GM12878 (cell line): Measurements from ENCODE around the gene SLC25A45. TPM values are rescaled to one million over a fixed set of nuclear protein-coding genes. Genes with fewer than 3 reads are reported as not detected.

Source experiments
- ASH2L ChIP-seq: fragments of 300-600, 200-600 bp; sonication (generic); IDR thresholded peaks from 2 replicates; pipeline ENCODE4 v1.6.1; 2017; ENCODE audit warnings: low read depth, mild to moderate bottlenecking, borderline replicate concordance
- BCL11A ChIP-seq: IDR thresholded peaks from 2 replicates; pipeline ENCODE4 v1.6.1; 2011; ENCODE audit warnings: low read depth, low read length
- BHLHE40 ChIP-seq, 2 experiments: fragments of 450-650 bp in 1 of 2; IDR thresholded peaks; 2 replicates each; pipeline ENCODE4 v1.6.1; 2011 to 2017; ENCODE audit warnings: low read depth in 2 of 2, borderline replicate concordance in 1 of 2, improper control_type of control experiment in 1 of 2, low read length in 1 of 2, mild to moderate bottlenecking in 1 of 2
- CHD2 ChIP-seq: IDR thresholded peaks from 2 replicates; pipeline ENCODE4 v1.6.1; 2011; ENCODE audit warnings: low read depth, low read length, improper control_type of control experiment, borderline replicate concordance
- ELK1 ChIP-seq: IDR thresholded peaks from 2 replicates; pipeline ENCODE4 v1.6.1; 2012; ENCODE audit warnings: low read depth, low read length, improper control_type of control experiment
- ESRRA ChIP-seq: IDR thresholded peaks from 2 replicates; pipeline ENCODE4 v1.6.1; 2012; ENCODE audit warnings: mild to moderate bottlenecking, low read length, improper control_type of control experiment
- GABPA ChIP-seq: IDR thresholded peaks from 2 replicates; pipeline ENCODE4 v1.6.1; 2014; ENCODE audit warnings: antibody characterized with exemption, low read depth, mild to moderate bottlenecking, inconsistent platforms
- IRF5 ChIP-seq: fragments of 450-650 bp; IDR thresholded peaks from 2 replicates; pipeline ENCODE4 v1.6.1; 2017; ENCODE audit warnings: borderline replicate concordance
- NFIC ChIP-seq: IDR thresholded peaks from 2 replicates; pipeline ENCODE4 v1.6.1; 2012; ENCODE audit warnings: low read depth, mild to moderate bottlenecking, inconsistent platforms, low read length, moderate library complexity
- NR2F1 ChIP-seq: fragments of 450-650 bp; conservative IDR thresholded peaks from 2 replicates; pipeline ENCODE4 v1.6.1; 2017; ENCODE audit warnings: mild to moderate bottlenecking
- SMAD5 ChIP-seq: IDR thresholded peaks from 2 replicates; pipeline ENCODE4 v1.6.1; 2016; ENCODE audit warnings: antibody characterized with exemption, low read depth
- SPI1 ChIP-seq: IDR thresholded peaks from 2 replicates; pipeline ENCODE4 v1.6.1; 2011; ENCODE audit warnings: low read depth, mild to moderate bottlenecking, low read length, moderate library complexity, borderline replicate concordance; ENCODE audit not compliant: insufficient read depth
- ZBED1 ChIP-seq: IDR thresholded peaks from 2 replicates; pipeline ENCODE4 v1.6.1; 2016; ENCODE audit warnings: borderline replicate concordance
- ZBTB4 ChIP-seq: fragments of 450-650 bp; formaldehyde crosslinking; IDR thresholded peaks from 2 replicates; pipeline ENCODE4 v1.4.0; 2022; ENCODE audit warnings: mild to moderate bottlenecking, moderate library complexity
- polyA plus RNA-seq, 11 experiments: library from polyadenylated mRNA; depleted of rRNA in 4 of 11; unstranded in 6 of 11; stranded (reverse) in 5 of 11; fragments of >200 nt; fragmentation: Nextera tagmentation in 4 of 11; fragmentation: Illumina TruSeq in 1 of 11; extraction: Ambion mirVana in 4 of 11; extraction: Trizol in 1 of 11; gene quantifications; 1 replicate in 1 of 11; 2 replicates in 10 of 11; pipeline versions ENCODE4 v1.2.1 to v1.2.3, GENCODE V29; 2011 to 2016; ENCODE audit warnings: inconsistent platforms in 2 of 11, missing spikeins in 2 of 11, low read depth in 1 of 11
- total RNA-seq, 4 experiments: library from RNA; depleted of rRNA in 3 of 4; stranded (reverse); fragments of >200 nt in 3 of 4; fragmentation: Illumina TruSeq in 1 of 4; extraction: Trizol in 1 of 4; gene quantifications; 2 replicates each; pipeline versions ENCODE4 v1.2.1 to v1.2.3, GENCODE V29; 2013 to 2021
- TF ChIP-seq, protein P1 (sequence below): fragments of 150-350 bp; IDR thresholded peaks from 2 replicates; pipeline ENCODE4 v1.6.1; 2014; ENCODE audit warnings: mild to moderate bottlenecking, low read depth, low read length
- TF ChIP-seq, protein P2 (sequence below): IDR thresholded peaks from 2 replicates; pipeline ENCODE4 v1.6.1; 2011; ENCODE audit warnings: borderline replicate concordance, low read depth, mild to moderate bottlenecking, moderate library complexity, mixed read lengths, low read length; ENCODE audit not compliant: insufficient read depth; ENCODE audit errors: extremely low read length
- TF ChIP-seq, protein P3 (sequence below): fragments of 450-650 bp; IDR thresholded peaks from 2 replicates; pipeline ENCODE4 v1.6.1; 2018; ENCODE audit warnings: mild to moderate bottlenecking, low read depth, moderate library complexity; ENCODE audit not compliant: partially characterized antibody

Gene SLC25A45
- total and polyA plus RNA-seq, 10 of the 15 experiments (the other 5 are each of a cell fraction or from before 2014, with no cell fraction given) = 4.1 to 35.2 (median 20.3) TPM

DNA sequence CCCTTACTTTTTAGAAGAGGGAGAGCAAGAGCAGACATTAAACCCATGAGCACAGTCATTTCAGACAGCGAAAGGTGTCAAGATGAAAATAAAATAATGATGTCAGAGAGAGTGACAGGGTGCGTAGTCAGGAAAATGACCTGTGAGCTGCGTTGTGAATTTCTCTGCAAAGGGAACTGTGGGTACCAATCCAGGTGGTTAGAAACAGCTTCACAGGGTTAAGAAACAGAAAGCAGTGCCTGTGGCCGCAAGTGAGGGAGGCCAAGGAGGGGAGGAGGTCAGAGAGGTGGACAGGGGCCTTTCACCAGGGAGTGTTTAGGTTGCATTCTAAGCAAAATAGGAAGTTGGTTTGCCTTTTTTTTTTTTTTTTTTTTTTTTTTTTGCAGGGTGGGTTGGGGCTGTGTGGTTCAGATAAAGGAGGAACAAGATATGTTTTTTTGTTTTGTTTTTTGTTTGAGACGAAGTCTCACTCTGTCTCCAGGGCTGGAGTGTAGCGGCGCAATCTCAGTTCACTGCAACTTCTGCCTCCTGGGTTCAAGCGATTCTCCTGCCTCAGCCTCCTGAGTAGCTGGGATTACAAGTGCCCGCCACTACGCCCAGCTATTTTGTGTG lies 20.0 kb downstream of the SLC25A45 start (continued):
- no peak for TF ChIP-seq ZBTB4 (CRISPR knock-in tag)
- TF ChIP-seq, protein P1, sequence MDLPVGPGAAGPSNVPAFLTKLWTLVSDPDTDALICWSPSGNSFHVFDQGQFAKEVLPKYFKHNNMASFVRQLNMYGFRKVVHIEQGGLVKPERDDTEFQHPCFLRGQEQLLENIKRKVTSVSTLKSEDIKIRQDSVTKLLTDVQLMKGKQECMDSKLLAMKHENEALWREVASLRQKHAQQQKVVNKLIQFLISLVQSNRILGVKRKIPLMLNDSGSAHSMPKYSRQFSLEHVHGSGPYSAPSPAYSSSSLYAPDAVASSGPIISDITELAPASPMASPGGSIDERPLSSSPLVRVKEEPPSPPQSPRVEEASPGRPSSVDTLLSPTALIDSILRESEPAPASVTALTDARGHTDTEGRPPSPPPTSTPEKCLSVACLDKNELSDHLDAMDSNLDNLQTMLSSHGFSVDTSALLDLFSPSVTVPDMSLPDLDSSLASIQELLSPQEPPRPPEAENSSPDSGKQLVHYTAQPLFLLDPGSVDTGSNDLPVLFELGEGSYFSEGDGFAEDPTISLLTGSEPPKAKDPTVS = no peak
- no peak for TF ChIP-seq ELK1
- no peak for TF ChIP-seq SMAD5
- TF ChIP-seq SPI1 = peak; percentile 30; the same call in 1 of the 2 replicates
- no peak for TF ChIP-seq CHD2
- TF ChIP-seq NFIC = peak; percentile 43; the same call in 1 of the 2 replicates
- TF ChIP-seq BHLHE40 (IDR thresholded peaks at IDR 0.05; ENCODE audit: borderline replicate concordance in 1 of 2, low read depth in 2 of 2, low read length in 1 of 2) = peak in 1 of 2 experiments; percentile 48; a peak in 2 of 4 replicates
- TF ChIP-seq ASH2L = no peak
- no peak; the same call in 1 of the 2 replicates for TF ChIP-seq BCL11A
- TF ChIP-seq GABPA = no peak
- TF ChIP-seq, protein P2, sequence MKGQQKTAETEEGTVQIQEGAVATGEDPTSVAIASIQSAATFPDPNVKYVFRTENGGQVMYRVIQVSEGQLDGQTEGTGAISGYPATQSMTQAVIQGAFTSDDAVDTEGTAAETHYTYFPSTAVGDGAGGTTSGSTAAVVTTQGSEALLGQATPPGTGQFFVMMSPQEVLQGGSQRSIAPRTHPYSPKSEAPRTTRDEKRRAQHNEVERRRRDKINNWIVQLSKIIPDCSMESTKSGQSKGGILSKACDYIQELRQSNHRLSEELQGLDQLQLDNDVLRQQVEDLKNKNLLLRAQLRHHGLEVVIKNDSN = no peak
- no peak for TF ChIP-seq IRF5
- no peak for TF ChIP-seq ZBED1
- no peak for TF ChIP-seq ESRRA
- TF ChIP-seq, protein P3, sequence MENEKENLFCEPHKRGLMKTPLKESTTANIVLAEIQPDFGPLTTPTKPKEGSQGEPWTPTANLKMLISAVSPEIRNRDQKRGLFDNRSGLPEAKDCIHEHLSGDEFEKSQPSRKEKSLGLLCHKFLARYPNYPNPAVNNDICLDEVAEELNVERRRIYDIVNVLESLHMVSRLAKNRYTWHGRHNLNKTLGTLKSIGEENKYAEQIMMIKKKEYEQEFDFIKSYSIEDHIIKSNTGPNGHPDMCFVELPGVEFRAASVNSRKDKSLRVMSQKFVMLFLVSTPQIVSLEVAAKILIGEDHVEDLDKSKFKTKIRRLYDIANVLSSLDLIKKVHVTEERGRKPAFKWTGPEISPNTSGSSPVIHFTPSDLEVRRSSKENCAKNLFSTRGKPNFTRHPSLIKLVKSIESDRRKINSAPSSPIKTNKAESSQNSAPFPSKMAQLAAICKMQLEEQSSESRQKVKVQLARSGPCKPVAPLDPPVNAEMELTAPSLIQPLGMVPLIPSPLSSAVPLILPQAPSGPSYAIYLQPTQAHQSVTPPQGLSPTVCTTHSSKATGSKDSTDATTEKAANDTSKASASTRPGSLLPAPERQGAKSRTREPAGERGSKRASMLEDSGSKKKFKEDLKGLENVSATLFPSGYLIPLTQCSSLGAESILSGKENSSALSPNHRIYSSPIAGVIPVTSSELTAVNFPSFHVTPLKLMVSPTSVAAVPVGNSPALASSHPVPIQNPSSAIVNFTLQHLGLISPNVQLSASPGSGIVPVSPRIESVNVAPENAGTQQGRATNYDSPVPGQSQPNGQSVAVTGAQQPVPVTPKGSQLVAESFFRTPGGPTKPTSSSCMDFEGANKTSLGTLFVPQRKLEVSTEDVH = no peak
- peak; percentile 85 for TF ChIP-seq NR2F1
